Fibroblast of skin of abdomen (primary cell): Measurements from ENCODE around the gene DGKG.

ENCODE experiments used
- DNase-seq: peaks from one replicate; pipeline ENCODE4 v3.0.0-alpha.2; 2013

Gene DGKG

DNA sequence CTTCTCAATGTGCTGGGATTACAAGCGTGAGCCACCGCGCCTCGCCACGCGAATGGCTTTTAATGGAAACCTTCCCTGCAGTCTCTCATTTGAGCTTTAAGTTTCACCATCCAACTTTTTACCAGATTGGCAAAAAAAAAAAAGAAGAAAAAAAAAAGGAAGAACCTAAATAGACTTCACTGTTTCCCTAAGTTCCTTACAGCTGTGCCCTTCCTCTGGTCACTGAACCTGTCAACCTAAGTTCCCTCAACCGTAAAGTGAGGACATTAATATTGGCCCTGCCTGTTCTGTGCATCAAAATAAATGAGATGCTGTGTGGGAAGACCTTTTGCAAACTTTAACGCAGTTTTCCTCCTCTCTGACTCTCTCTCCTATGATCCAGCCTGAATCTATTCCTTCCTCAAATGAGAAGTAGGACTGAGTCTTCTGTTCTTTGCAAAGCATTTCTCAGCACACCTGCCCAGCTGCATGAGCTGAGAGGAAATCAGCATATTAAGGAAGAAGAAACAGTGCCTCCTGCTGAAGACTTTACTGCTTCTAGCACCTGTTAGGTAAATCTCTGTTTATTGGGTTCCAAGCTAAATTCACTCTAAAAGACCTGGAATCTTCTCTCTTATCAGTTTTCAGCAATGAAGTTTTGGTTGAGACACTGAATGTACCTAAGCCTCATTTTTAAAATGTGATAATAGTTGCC lies 153.6 kb downstream of the DGKG start:
- no peak for DNase-seq

DNA sequence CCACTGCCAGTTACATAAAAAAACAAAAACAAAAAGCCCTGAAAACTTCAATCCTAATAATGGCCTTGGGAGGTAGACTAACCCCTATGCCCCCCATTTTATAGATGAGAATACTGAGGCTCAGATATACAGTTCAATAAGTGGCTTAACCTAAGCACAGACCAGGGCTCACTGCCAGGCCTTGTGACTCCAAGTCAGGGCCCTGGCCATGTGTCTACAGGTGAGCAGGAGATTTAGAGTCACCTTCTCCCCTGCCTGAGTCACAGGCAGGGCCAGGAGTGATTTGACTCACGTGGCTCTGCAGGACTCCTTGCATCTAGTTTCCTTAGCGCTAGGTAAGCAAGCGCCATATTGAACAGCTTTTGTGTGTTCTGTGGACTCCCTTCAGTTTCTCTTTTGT lies 154.5 kb downstream of the DGKG start:
- no peak for DNase-seq

DNA sequence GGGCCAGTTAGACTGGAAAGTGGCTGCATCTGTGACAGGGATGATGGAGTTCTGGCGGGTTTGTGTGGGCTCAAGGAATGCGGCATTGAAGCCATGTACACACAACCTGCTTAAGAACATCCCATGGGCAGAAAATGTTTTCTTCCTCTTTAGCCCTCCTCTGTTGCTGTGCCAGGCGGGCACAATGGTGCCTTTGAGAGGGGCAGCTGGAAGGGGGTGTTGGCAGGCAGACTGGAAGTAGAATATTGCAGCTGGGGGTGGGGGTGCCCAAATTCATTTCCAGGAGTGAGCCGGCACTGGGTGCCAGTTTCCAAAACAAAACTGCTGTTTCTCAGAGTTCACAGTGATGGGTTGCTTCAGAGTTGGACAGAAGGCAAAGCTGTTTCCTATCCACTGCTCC lies 161.3 kb downstream of the DGKG start:
- DNase-seq: no peak

DNA sequence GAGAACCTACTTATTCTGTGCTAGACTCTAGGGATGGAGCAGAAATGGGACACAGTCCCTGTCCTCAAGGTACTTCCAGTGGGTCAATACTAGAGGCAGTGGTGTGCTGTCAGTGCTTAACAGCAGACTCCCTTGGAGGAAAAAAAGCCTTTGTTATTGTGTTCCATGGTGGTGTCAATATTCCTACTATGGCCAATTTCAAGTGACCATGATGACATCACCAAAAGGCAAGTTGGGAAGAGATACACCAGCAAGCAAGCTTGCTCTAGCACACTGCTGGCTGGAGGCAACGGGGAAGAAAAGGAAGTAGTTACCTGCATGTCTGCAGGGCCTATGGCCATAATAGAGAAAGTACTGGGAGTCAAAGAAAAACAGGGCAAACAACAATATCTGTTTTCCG lies 163.6 kb downstream of the DGKG start:
- no peak for DNase-seq

GRCh38 chr3:186194451-186194811 lies 167.6 kb downstream of the DGKG start:
- no peak for DNase-seq

DNA sequence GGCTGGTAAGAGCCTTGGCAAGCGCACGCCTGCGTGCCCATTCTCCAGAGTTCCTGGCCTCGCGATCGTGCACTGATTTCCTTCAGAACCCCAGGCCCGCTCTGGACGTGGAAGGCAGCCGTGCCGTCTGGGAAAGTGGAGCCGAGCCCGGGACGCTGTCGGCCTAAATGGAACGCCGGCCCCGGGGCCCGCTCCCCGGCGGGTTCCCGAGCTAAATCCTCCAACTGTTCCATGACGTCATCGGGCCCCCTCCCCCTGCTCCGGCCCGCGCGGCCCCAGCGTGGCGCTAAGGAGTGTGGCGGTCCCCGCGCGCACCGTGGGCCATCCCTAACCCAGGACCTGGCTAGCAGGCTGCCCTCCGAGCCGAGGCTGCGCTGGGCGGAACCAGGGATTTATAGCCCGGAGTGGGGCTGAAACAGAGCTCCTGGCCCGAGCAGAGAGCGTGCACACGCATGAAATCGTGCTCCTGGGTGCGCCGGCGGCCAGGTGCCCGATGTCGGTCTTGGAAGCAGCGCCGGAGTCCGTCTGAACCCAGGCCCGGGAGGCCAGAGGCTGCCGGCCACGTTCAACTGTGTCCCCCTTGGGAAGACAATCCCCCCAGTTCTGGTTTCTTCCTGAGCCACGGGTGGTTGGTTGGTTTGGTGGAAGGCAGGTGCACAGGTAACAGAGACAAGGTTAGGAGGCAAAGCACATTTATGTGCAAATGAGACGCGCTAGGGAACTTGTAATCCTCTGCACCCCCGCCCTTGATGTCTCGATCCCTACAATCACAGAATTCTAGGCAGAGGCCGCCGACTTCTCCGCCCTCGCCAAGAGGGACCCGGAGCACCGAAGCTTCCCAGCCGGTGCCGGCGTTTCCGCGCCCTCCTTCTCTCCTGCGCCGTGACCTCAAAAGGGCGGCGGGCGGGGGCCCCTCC lies 168.2 kb downstream of the DGKG start:
- no peak for DNase-seq

DNA sequence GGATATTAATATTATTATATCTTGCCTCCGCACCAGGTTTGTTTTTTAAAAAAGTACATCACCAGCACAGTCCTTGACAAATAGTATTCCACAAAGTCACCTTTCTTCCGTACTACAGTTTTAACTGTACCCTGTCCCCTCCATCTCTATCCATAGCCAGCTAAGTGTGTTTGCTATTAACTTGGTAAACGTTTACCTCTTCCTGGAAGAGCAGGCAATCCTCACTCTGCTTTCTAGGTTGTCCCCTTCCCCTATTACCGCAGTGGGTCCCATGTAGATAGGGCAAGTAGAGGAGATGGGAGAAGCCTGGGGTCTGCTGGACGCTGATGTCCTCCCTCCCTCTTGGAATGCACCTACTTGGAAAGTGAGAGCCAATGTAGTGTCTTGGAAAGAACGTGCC lies 169.2 kb downstream of the DGKG start:
- no peak for DNase-seq

DNA sequence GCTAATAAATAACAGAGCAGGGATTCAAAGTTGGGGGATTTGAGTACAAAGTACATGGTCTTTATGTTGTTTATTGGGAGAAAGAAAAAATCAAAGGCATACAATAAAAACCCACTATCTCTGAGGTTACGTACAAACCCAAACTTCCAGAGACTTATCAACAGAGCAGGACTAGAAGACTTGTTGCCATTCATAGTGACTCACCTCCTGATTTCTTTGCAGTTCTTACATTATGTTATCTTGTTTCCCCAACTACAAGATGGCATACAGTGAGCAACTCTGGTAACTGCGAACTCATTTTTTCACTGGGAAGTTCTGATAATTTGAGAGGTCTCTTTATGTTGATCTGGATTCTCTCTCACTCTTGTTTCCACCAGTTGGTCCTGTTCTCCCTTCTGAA lies 172.5 kb downstream of the DGKG start:
- no peak for DNase-seq

GRCh38 chr3:186187401-186188275 lies 174.4 kb downstream of the DGKG start:
- no peak for DNase-seq

DNA sequence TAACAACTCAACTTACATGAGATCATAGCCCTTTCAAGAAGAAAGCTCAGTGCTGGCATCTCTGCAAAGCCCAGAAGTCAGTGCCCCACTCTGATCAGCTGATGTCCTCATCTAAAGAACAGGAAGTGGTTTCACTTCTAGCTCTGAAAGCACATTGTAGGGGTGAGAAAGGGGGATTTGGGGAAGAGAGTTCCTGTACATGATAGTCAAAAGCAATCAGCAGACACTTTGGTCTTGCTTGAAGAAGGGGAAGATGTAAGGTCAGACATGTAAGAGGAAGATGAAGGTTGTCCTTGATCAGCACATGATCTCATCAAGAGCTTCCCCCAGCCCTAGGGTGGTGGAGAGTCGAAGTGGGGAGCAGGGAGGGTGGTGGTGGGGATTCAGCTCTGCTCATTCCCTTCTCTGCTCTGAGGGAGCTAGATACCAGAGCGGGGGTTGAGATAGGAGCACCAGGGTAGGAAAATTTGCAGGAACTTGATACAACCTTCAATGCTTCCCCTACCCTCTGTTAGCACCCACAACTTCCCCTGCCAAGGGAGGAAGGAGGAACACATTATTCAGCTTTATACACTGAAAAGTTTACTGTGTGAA lies 176.7 kb downstream of the DGKG start:
- no peak for DNase-seq

DNA sequence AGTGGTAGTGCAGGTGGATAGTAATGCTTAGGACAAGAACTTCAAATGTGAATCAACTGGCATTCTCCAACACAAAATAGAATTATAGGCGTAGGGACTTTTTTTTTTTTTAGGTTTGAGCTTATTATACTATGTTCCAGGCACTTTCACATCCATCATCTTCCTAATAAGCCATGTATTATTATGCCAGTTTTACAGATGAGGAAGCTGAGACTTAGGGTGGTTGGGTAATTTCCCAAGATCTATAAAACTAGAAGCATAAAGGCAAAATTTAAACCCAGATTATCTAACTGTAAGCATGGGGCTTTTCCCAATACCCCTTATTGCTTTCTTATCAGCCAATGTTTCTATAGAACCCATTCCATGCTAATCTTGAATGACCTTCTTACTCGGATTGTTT lies 178.0 kb downstream of the DGKG start:
- no peak for DNase-seq

- DNase-seq: no peak
Measured at GRCh38 chr3:186182850-186183249, 179.2 kb downstream of the DGKG start.

- no peak for DNase-seq
Measured at GRCh38 chr3:186181901-186182300, 180.1 kb downstream of the DGKG start.

GRCh38 chr3:186180891-186181481 lies 181.0 kb downstream of the DGKG start:
- DNase-seq: no peak

DNA sequence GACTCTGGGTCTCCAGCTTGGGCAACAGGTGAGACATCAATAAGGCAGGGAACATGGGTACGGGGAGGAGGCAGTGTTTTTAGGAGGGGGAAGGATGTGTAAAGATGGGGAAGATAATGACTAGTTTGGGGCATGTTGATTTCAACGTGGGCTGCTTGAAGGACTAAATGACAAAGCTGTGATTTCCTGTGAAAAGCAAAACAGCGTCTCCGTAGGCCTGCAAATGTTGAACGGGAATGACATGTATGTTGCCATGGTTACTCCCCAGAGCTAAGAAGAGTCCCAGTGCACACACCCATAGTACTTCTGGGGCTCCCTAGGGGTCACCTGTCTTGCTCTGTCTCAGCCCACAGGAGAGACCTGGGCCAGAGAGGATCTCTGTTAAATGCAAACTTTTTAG lies 181.9 kb downstream of the DGKG start:
- no peak for DNase-seq

- no peak for DNase-seq
Measured at GRCh38 chr3:186178412-186178811, 183.6 kb downstream of the DGKG start.

- DNase-seq: no peak
Measured at GRCh38 chr3:186176373-186176990, 185.6 kb downstream of the DGKG start.

- no peak for DNase-seq
Measured at GRCh38 chr3:186173224-186173815, 188.7 kb downstream of the DGKG start.

- DNase-seq: no peak
Measured at GRCh38 chr3:186172353-186172752, 189.7 kb downstream of the DGKG start.

GRCh38 chr3:186171521-186171920 lies 190.5 kb downstream of the DGKG start:
- no peak for DNase-seq

DNA sequence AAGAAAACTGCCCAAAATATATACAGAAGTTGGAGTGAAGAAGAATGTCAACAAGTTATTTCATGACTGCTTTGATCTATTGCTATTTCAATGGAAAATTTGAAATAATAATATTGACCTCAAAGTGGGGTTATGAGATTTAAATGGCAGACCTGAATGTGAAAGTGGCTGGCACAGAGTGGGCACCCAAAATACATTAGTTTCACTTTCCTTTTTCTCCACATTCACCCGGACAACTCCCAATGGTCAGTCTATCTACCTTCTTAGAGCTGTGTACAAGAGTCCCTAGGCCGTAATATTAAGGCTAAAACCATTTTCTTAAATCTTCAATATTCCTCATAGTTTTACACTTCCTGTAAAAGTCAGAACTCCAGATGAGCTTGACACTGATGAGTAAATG lies 191.5 kb downstream of the DGKG start:
- no peak for DNase-seq
